Stimulated activated CD4-positive, alpha-beta T cell treated with anti-CD3 and anti-CD28 coated beads, Interleukin-4, amount 100 ng/mL, for 48 hours (primary cell): Measurements from ENCODE around the gene NEURL1.

Experiments
- DNase-seq, 2 donors: peaks; one replicate each; pipeline ENCODE4 v3.0.0-alpha.2; 2020; ENCODE audit warnings: low read depth in 2 of 2

The NEURL1 gene

GRCh38 chr10:103493362-103493915 lies at the start of gene NEURL1:
NEURL1 (plus strand) TSS chr10:103493705; CDS start chr10:103494388, 683 bp downstream.
- DNase-seq = no peak

- no peak for DNase-seq
These were observed 49.0 kb upstream of the NEURL1 start for GRCh38 chr10:103444478-103444877.

- no peak for DNase-seq
These were observed 48.1 kb upstream of the NEURL1 start for GRCh38 chr10:103445366-103445765.

GRCh38 chr10:103445767-103446567 lies 47.5 kb upstream of the NEURL1 start:
- no peak for DNase-seq

- DNase-seq = no peak
These were observed 46.3 kb upstream of the NEURL1 start for GRCh38 chr10:103447187-103447586.

- no peak for DNase-seq
These were observed 44.8 kb upstream of the NEURL1 start for GRCh38 chr10:103448746-103449145.

- no peak for DNase-seq
These were observed 44.0 kb upstream of the NEURL1 start for GRCh38 chr10:103449208-103450144.

GRCh38 chr10:103450201-103450695 lies 43.3 kb upstream of the NEURL1 start:
- DNase-seq = no peak

- DNase-seq = peak in 1 of 2 donors; percentile 28
These were observed 42.3 kb upstream of the NEURL1 start for GRCh38 chr10:103451091-103451813.

- DNase-seq = peak; percentile 45 to 59
These were observed 41.5 kb upstream of the NEURL1 start, which contains the start of gene CALHM2 for GRCh38 chr10:103451831-103452505. CALHM2 (minus strand) TSS chr10:103452370; CDS start chr10:103449941, 2,429 bp downstream.

GRCh38 chr10:103452506-103453230 lies 40.8 kb upstream of the NEURL1 start:
- DNase-seq = no peak

- no peak for DNase-seq
These were observed 39.5 kb upstream of the NEURL1 start for GRCh38 chr10:103454026-103454425.

- no peak for DNase-seq
These were observed 38.3 kb upstream of the NEURL1 start for GRCh38 chr10:103455235-103455634.

- DNase-seq = no peak
These were observed 37.3 kb upstream of the NEURL1 start for GRCh38 chr10:103456074-103456660.

GRCh38 chr10:103457176-103457712 lies 36.3 kb upstream of the NEURL1 start:
- DNase-seq = no peak

GRCh38 chr10:103457896-103458583 lies 35.5 kb upstream of the NEURL1 start:
- DNase-seq = no peak

- no peak for DNase-seq
These were observed 34.8 kb upstream of the NEURL1 start, which contains the start of gene CALHM1 for GRCh38 chr10:103458720-103459119. CALHM1 (minus strand) TSS chr10:103458900; CDS start chr10:103458751, 149 bp downstream.

- DNase-seq = no peak
These were observed 33.9 kb upstream of the NEURL1 start for GRCh38 chr10:103459615-103460014.

GRCh38 chr10:103463499-103463898 lies 30.0 kb upstream of the NEURL1 start:
- no peak for DNase-seq
